ENCODE results near the gene EZR.

GRCh38 chr6:158776737-158777136 lies 42.4 kb downstream of the EZR start:
- TF ChIP-seq CTCF (IDR thresholded peaks at IDR 0.05) (no peak), POLR2A (IDR thresholded peaks at IDR 0.05) (no peak)
